Testis (tissue), 2 donors: ENCODE data around the gene RFX1.
"Not testable (repeated sequence)": the region's sequence is repeated elsewhere in the genome, so short reads cannot be mapped to it uniquely, and the experiment has no call there.

Experiments used
- CTCF ChIP-seq, 3 experiments: fragments of 450-650 bp in 2 of 3; fragments of 200-600 bp in 1 of 3; sonication (generic) in 1 of 3; IDR thresholded peaks; one replicate each; pipeline ENCODE4 v1.5.1; 2016 to 2019; ENCODE audit warnings: antibody characterized with exemption in 3 of 3, mild to moderate bottlenecking in 2 of 3, moderate library complexity in 1 of 3
- POLR2A ChIP-seq: fragments of 450-650 bp; IDR thresholded peaks from one replicate; pipeline ENCODE4 v1.6.1; 2017; ENCODE audit warnings: antibody characterized with exemption, mild to moderate bottlenecking, moderate library complexity

GRCh38 chr19:14019739-14020138, 13.6 kb upstream of the RFX1 start:
- TF ChIP-seq CTCF (IDR thresholded peaks at IDR 0.05); POLR2A: not testable (repeated sequence)
